K562 (cell line): ENCODE results near the gene ZNRF1. TPM values are rescaled to one million over a fixed set of nuclear protein-coding genes. Genes with fewer than 3 reads are reported as not detected.

Experiments used
- DMBX1 ChIP-seq: fragments of 250-450 bp; sonication (Bioruptor Pico); IDR thresholded peaks from 2 replicates; pipeline ENCODE4 v1.8.0; 2022; ENCODE audit warnings: inconsistent platforms, mild to moderate bottlenecking, moderate library complexity, borderline replicate concordance
- FOXJ2 ChIP-seq: fragments of 200-800 bp; sonication (Bioruptor generic); IDR thresholded peaks from 2 replicates; pipeline ENCODE4 v1.6.1; 2016; ENCODE audit warnings: missing genetic modification characterization, missing compliant biosample characterization
- L3MBTL2 ChIP-seq: fragments of 450-650 bp; IDR thresholded peaks from 2 replicates; pipeline ENCODE4 v1.6.1; 2016; ENCODE audit warnings: mild to moderate bottlenecking, moderate library complexity
- MEIS2 ChIP-seq: fragments of 450-650 bp; IDR thresholded peaks from 2 replicates; pipeline ENCODE4 v1.6.1; 2014; ENCODE audit warnings: mild to moderate bottlenecking; ENCODE audit not compliant: partially characterized antibody
- SMARCB1 ChIP-seq: IDR thresholded peaks from 2 replicates; pipeline ENCODE4 v1.6.1; 2011; ENCODE audit warnings: improper control_type of control experiment, low read depth; ENCODE audit not compliant: insufficient read length
- polyA plus RNA-seq, 8 experiments: library from polyadenylated mRNA; depleted of rRNA in 4 of 8; stranded (reverse) in 5 of 8; unstranded in 3 of 8; fragments of >200 nt; fragmentation: Nextera tagmentation in 2 of 8; fragmentation: Illumina TruSeq in 1 of 8; extraction: Ambion mirVana in 2 of 8; extraction: Trizol in 1 of 8; gene quantifications; 2 replicates each; pipeline versions ENCODE4 v1.2.1 to v1.2.3, GENCODE V29; 2011 to 2014; ENCODE audit warnings: inconsistent platforms in 1 of 8, missing spikeins in 1 of 8
- total RNA-seq, 7 experiments: library from RNA; depleted of rRNA in 6 of 7; stranded (reverse); fragments of >200 nt in 6 of 7; fragmentation: Illumina TruSeq in 2 of 7; extraction: Trizol in 2 of 7; gene quantifications; 2 replicates each; pipeline versions ENCODE4 v1.2.1 to v1.2.3, GENCODE V29; 2011 to 2021; ENCODE audit warnings: low replicate concordance in 1 of 7
- TF ChIP-seq, protein P1 (sequence below): fragments of 450-650 bp; IDR thresholded peaks from 2 replicates; pipeline ENCODE4 v1.6.1; 2016; ENCODE audit warnings: antibody characterized with exemption
- TF ChIP-seq, protein P2 (sequence below): fragments of 450-650 bp; conservative IDR thresholded peaks from 2 replicates; pipeline ENCODE4 v1.6.1; 2016; ENCODE audit warnings: missing genetic modification characterization, low read depth, mild to moderate bottlenecking, control low read depth, missing compliant biosample characterization
- TF ChIP-seq, protein P3 (sequence below): sonication (generic); formaldehyde crosslinking; IDR thresholded peaks from 2 replicates; pipeline ENCODE4 v1.8.0; 2022; ENCODE audit warnings: mild to moderate bottlenecking, missing genetic modification reagents
- TF ChIP-seq, protein P4 (sequence below): fragments of 450-650 bp; formaldehyde crosslinking; IDR thresholded peaks from 2 replicates; pipeline ENCODE4 v1.4.0; 2020; ENCODE audit warnings: mild to moderate bottlenecking, moderate library complexity

The ZNRF1 gene
- total and polyA plus RNA-seq, 9 of the 15 experiments (the other 6 are each of a cell fraction or from before 2014, with no cell fraction given), result 9.5 to 37.7 (median 20.0) TPM

DNA sequence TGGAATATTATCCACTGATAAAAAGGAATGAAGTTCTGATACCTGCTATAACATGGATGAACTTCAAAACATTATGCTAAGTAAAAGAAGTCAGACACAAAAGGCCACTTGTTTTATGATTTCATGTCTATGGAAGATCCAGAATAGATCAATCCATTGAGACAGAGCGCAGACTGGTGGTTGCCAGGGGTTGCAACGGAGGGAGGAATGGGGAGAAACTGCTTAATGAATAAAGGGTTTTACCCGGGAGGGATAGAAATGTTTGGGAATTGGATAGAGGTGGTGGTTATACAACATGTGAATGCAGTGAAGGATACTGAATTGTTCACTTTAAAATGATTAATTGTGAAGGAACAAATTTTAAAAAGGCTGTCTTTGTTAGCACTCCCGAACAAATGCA is 44.1 kb upstream of the ZNRF1 start (continued):
- TF ChIP-seq, protein P1, sequence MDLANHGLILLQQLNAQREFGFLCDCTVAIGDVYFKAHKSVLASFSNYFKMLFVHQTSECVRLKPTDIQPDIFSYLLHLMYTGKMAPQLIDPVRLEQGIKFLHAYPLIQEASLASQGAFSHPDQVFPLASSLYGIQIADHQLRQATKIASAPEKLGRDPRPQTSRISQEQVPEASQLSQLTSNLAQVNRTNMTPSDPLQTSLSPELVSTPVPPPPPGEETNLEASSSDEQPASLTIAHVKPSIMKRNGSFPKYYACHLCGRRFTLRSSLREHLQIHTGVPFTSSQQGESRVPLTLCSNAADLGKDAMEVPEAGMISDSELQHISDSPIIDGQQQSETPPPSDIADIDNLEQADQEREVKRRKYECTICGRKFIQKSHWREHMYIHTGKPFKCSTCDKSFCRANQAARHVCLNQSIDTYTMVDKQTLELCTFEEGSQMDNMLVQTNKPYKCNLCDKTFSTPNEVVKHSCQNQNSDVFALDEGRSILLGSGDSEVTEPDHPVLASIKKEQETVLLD, result no peak
- TF ChIP-seq SMARCB1, result no peak
- no peak for TF ChIP-seq L3MBTL2
- TF ChIP-seq, protein P2, sequence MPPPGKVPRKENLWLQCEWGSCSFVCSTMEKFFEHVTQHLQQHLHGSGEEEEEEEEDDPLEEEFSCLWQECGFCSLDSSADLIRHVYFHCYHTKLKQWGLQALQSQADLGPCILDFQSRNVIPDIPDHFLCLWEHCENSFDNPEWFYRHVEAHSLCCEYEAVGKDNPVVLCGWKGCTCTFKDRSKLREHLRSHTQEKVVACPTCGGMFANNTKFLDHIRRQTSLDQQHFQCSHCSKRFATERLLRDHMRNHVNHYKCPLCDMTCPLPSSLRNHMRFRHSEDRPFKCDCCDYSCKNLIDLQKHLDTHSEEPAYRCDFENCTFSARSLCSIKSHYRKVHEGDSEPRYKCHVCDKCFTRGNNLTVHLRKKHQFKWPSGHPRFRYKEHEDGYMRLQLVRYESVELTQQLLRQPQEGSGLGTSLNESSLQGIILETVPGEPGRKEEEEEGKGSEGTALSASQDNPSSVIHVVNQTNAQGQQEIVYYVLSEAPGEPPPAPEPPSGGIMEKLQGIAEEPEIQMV, result no peak
- TF ChIP-seq DMBX1 (CRISPR knock-in tag), result no peak
- TF ChIP-seq, protein P3, sequence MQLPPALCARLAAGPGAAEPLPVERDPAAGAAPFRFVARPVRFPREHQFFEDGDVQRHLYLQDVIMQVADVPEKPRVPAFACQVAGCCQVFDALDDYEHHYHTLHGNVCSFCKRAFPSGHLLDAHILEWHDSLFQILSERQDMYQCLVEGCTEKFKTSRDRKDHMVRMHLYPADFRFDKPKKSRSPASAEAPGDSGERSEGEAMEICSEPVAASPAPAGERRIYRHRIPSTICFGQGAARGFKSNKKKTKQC (CRISPR knock-in tag), result no peak
- TF ChIP-seq, protein P4, sequence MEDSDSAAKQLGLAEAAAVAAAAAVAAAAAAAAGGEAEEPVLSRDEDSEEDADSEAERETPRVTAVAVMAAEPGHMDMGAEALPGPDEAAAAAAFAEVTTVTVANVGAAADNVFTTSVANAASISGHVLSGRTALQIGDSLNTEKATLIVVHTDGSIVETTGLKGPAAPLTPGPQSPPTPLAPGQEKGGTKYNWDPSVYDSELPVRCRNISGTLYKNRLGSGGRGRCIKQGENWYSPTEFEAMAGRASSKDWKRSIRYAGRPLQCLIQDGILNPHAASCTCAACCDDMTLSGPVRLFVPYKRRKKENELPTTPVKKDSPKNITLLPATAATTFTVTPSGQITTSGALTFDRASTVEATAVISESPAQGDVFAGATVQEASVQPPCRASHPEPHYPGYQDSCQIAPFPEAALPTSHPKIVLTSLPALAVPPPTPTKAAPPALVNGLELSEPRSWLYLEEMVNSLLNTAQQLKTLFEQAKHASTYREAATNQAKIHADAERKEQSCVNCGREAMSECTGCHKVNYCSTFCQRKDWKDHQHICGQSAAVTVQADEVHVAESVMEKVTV (CRISPR knock-in tag), result no peak
- TF ChIP-seq FOXJ2, result no peak
- no peak for TF ChIP-seq MEIS2
